NCI-H1436 treated with DMSO at 0.1 percent for 48 hours (cell line): ENCODE results near the gene SHC3.

Source experiments
- DNase-seq: peaks from one replicate; lab custom pipeline; 2025; lab: John Stamatoyannopoulos, UW

The SHC3 gene

DNA sequence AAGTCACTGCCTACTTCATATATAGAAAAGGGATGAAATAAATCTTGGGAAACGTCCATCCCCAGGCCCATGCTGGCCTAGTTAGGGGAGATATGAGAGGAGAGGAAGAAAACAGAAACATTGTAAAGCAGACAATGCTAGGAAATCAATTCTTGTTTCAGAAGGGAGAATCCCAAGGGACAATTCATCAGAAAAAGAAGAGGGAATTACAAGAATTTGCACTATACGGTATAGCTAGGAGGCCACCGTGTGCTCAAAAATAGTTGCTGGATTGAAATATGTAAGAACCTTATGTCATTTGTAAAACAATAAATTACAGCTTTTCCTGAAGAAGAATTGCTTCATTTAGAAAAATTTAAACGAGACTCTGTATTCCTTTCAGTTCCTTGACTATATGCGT, 8.3 kb upstream of the SHC3 start:
- no peak for DNase-seq

DNA sequence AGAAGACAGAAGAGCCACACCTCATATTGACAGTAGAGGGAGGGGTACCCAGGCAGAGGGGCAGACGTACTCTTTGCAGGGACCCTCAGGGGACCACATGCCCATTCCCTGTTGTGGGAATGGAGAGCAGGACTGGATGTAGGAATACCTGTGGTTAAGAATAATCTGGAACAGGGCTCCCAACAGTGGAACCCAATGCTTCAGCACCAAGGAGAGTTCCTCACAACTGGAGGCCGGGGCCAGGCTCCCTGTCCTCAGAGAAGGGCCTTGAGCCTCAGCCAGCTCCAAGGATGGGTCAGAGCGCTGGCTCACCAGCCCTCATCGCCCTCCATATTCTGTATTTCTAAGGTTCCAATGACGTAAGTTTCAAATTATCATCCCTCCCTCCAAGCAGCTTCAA, 7.4 kb upstream of the SHC3 start:
- no peak for DNase-seq

DNA sequence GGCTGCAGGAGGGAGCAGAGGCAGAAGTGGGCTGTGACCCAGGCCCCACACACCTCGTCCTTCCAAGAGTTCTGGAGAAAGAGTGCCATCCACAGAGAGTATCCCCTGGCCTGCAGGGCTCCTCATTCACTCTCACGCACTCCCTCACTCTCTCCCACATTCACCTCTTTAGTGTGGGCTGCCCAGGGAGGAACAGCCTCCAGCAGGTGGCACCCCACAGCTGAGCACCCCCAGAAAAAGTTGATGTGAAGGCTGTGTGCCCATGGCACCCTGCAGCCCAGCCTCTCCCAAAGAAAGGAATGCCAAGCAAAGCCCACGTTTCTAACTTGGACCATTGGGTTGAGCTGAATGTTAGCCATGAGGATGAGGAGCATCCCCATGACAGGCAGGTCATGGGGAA, 4.5 kb upstream of the SHC3 start:
- no peak for DNase-seq

DNA sequence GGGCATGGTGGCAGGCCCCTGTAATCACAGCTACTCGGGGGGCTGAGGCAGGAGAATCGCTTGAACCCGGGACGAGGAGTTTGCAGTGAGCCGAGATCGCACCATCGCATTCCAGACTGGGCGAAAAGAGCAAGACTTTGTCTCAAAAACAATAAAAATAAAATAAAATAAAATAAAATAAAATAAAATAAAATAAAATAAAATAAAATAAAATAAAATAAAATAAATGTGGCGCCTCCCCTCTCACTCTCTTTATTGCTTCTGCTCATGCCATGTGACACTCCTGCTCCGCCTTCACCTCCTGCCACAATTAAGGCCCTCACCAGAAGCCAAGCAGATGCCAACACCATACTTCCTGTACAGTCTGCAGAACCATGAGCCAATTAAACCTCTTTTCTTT, 3.8 kb upstream of the SHC3 start:
- no peak for DNase-seq

DNA sequence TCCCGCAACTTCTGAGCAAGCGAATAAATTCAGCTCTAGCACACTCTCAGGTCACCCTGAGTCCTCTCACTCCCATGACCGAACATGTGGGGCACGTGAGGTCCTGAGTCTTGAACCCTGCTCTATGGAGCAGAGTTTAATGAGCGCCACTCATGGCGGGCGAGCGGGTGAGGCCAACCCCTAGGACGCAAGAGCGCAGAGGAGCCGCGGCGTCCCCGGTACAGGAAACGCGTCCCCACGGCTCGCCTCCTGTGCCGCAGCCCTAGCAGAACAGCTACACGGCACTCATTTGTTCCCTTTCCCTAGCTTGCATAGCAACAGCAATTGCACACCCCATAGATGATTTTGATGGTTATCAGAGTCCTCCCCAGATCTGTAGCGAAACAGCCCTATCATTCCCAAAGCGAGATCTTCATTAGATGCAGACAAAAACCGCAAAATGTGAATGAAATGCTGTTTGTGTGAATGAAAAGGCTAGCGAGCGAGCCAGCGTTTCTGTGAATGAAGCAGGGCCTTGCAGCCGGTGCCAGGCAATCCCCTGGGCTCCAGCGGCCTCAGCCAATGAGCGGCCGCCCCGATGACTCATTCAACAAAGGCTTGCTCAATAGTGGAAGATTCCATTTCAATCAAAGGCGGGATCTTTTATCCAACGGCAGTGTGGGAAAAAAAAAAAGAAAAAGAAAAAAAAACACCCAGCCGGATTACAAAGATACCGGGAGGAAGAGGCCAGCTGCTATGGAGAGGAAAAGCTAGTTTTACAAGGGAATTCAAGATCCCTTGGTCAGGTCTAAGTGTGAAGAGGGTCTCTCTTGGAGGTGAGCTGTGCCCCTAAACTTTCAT, 1.5 kb upstream of the SHC3 start:
- peak; percentile 37 for DNase-seq

DNA sequence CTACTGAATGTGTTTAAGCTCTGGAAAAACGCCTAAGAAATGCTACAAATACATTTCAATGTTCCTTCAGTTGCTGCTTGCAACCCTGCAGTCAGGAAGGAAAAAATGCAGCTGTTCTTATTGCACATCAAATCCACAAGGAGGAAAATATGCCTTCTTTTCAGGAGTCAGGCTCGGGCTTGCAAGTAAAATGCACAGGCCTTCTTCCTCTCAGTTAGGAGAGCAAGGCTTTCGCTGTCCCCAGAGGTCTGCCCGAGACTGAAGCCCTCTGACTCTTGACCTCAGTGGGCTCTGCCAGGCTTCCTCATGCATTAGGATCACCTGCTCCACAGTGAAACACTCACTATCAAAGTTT, 899 bp upstream of the SHC3 start:
- DNase-seq, result no peak

DNA sequence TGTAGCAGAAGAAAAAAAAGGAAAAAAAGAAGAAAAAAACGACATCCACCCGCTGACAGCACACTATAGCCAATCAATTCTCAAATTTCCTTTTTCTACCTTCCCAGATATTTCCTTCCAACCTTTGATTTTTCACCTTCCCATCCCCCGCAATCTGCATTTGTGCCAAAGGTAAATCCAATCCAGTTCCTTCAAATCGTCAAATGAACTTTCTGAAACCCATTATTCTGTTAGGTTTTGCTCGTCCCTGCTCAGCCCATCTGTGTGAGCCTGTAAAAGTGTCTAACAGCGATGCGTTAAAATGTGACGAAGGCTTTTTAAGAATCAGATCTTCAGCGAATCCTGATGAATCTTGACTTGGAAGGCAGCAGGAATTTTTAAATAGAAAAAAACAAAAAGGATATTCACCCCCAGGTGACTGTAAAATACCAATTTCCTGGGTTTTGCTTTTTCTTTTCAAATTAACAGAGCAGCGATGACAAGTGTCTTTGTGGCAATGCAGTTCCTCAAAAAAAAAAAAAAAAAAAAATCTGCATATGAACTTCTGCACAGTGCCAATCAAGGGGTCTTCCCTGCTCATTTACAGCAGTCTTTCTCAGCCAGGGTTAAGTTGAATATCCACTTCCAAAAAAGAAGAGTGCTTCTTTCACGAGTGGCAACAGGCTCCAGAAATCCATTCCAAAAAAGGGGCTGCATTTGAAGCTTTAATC, 367 bp upstream of the SHC3 start:
- DNase-seq, result no peak

DNA sequence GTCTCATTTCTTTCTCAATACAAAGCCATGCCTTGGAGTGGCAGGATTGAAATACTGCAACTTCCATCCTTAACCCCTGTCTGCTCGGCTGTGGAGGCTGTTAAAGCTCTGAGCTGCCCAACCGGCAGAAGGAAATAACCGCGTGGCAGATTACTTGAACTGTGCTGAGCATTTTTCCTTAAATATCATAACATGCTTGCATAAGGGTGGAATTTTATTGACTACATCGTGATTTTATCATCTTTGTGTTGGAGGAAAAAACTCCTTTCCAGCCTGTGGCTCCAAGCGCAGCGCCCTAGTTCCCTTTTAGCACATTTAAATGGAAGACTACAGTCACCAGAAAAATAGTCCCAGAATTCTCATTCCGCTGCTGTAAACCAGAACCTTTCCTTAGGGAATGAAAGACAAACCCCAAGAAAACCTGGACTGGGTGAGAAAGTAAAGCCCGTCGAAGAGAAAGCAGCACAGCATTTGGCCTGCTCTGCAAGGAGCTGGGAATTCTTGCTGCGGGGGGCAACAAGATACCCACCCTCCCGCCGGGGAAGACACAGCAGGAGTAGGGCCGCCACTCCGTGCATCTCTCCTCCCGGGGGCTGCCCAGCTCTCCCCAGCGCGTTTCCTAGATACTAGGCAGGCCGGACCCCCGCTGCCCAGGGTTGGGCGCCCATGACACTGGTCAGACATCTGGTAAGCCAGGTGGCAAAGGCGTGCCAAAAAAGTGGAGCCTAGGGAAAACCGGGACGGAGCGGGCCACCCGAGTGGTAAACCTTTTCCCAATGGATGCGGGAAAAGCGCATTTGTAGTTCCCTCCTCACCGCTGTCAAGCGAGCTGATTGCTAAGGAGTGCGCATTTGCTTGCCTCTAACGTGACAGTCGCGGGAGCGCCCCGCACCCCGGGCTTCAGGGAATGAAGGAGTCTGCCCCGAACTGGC, 1.3 kb downstream of the SHC3 start:
- no peak for DNase-seq

DNA sequence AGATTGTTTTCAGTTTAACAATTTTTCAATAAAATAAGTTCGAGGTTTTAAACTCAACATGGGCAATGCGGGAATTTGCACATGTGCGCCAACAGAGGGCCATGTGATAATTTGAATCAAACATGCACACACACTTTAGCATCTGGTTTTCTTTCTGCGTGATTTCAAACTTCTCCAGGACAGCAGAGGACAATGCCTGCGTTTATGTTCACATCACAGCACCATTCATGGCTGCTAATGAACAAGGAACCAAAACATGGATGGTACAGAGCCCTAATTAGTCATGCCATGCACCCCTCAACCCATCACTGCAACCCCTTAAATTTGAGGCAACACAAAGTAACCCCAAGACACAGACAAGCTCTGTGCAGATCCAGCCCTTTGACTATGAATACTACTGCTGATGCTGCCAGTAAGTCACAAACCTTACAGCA, 2.8 kb downstream of the SHC3 start:
- no peak for DNase-seq

DNA sequence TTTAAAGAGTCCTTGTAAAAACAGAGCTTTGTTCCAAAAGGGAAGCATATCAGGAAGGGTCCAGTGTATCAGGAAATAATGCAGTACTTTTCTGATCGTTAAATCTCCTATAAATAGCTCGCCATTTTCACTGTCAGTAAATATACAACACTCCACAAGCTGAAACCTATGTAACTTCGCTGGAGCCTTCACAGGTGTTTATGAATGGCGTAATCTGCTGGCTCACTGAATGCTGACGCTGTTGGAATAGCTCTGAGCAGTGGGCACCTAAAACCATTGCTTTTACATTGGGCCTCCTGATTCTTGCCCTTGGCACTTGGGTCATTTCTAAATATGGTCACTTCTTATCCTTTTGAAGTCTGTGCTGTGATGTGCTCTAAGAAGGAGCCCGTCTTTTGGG, 4.3 kb downstream of the SHC3 start:
- no peak for DNase-seq

DNA sequence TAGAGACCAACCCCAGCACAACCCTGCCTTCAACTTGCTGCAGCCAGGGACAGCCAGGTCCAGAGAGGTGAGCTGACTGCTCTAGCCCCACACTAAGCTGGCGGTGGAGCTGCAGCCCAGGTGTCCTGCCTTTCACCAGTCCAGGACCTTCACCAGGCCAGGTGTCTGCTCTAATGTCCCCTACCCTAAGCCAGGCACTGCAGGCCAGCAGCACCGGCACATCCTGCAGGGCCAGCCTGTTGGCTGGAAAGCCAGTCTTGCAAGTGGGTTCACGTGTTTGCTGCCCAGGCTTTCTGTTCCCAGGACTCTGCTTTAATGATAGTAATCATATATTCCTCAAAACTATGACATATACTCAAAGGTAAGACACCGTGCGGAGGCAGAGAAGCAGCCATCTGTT, 5.5 kb downstream of the SHC3 start:
- no peak for DNase-seq

DNA sequence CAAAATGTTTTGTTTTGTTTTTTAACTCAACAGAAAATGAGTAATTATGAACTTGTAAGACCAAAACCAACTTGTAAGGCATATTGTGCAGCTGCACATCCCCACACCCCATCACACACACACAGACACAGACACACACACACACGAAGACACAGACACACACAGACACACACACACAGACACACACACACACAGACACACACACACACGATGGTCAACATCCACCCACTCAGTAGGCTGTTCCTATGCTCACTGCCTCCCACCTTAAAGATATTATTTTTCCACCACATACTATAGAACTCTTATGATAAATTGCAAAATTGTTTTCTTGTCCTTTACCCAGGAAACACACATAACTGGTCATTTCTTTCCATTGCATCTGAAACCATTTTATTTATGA, 6.2 kb downstream of the SHC3 start:
- no peak for DNase-seq

DNA sequence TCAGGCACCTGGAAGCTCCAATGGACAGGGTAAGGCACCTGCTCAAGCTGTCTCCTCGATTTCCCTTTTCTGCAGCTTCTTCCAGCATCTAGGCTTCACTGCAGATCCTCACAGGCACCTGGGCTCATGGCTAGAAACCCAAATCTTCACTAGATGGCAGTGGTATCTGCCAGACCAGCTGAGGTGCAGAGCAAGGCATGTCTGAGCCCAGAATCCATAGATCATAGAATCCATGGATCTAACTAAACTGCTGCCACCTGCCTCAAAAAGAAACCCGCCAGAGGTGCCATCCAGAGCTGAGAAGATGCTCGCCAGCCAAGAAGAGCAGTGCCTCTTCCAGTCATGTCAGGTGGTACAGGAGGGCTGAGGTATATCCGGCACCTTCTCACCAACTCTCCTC, 6.9 kb downstream of the SHC3 start:
- no peak for DNase-seq

DNA sequence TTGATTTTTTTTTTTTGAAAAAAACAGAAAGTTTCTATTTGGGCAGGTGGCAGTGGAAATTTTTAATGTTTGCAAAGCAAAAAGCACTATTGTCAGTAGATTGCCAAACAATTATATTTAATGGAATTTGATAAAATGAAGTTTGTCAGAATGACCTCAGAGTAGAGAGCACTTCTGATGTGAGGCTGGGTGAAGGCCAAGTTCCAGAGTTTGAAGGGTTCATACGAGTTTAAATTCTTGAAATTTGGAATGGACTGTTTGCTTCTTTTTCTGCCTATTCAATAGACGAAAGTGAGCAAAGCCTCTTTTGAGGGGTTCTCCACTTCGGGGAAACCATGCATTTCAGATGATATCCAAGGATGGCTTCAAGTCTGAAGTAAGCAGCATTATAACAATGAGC, 7.4 kb downstream of the SHC3 start:
- DNase-seq, result no peak

DNA sequence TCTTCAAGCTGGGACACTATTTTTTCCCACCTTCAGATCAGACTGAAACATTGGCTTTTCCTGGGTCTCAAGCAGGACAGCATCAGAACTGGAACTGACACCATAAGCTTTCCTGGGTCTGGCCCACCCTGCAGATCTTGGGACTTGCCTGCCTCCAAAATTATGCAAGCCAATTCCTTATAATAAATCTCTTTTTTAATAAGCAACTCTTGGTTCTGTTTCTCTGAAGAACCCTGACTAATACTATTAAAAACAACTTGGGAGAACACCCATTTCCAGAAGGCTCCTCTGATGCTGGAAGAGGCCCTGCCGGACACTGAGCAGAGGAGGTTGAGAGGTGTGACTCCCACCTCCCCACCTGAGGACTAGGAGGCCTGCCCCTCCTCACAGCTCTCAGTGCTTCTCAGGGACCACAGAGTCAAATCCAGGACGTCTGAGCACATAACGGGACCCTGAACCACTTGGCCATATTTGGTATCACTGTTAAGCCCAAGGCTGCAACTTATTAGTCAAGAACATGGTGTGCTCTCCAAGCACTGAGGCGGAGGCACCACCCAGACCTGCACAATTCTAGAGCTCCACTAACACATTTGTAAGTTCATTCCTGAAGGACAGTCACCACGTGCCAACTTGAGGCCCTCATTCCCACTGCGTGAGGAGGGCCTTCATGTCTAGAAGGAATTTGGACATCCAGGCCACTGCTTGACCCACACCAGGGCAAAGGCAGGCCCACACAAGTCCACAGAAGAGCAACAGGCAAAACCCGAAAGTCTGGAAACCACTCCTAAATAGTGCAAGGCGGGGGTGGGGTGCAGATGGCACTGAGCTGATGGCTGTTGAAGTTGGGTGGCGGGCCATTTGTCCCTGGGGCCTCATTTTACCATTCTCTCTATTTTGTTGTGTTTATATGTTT, 9.5 kb downstream of the SHC3 start:
- no peak for DNase-seq

DNA sequence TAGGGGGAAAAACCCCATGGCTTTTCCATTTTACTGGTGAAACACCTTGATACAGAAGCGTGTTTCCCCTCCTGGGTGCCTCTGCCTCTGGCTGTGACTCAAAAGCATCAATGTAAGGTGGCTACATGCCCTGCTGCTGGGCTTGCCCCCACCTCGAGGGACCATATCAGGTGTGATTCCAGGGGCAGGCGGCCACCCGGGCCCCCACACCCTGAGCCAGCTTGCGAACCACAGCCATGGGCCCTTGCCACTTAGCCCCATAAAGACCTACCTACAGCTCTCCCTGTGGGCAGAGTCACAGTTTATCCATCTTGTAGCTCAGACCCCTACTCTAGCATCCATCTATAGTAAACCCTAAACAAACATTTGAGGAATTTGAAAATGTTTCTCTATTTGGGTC, 10.8 kb downstream of the SHC3 start:
- no peak for DNase-seq

DNA sequence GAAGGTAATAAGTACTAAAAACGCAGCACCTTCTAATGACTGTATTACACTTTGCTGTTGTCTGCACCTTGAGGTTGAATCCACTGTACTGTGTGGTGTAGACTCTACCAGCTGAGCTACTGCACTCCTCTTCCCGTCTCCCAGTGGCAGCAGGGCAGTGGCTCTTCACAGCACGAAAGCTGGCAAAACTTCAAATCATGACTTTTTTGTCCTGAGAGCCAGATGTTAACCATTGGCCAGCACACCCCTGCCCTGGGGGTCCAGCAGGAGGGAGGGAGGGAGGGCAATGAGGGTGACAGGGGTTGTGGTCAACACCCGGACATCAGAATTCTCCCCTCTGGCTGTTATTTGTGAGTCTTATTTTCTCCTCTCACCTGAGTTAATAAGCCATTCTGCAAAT, 11.8 kb downstream of the SHC3 start:
- DNase-seq, result no peak

DNA sequence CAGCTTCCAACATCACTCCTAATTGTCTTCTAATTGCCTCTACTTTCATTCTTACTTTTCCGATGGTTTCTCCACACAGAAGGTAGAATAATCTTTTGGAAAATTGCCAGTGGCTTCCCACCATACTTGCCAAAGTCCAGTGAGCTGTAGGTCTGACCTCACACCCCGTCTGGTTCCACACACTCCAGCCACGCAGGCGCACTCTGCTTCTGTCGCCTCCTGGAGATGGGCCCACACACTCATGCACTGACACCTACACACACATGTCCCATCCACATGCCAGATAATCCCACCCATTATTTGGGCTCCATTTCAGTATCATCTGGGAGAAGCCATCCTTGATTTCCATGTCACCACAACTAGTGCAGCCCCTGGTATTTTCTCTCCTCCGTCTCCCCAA, 12.7 kb downstream of the SHC3 start:
- DNase-seq, result no peak

DNA sequence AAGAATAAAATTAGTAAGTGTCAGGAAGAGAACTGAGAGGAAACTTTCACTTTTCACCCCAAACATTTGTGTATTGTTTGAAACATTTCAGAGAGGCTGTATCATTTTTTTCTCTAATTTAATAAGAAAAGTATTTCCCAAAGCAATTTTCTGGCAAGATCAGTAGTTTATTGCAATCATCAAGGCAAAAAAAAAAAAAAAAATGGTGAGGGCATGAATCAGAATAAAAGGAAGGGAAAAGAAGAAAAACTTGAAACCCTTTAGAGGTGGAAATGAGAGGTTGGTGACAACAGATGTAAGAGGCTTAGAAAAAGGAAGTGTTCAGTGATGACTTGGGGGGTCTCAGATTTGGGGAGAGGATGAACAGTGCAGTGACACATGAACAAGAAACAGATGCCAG, 13.3 kb downstream of the SHC3 start:
- DNase-seq, result no peak

DNA sequence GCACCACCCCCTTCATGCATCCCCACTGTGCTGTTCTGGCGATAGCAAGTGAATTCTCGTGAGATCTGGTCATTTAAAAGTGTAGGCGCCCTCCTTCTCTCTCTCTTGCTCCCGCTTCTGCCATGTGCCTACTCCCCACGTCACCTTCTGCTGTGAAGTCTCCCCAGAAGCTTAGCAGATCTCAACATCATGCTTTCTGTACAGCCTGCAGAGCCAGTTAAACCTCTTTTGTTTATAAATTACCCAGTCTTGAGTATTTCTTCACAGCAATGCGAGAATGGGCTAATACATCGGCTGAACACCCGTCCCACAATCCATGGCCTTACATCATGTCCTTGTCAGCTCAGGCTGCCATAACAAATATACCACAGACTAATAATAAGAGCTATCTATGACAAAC, 17.4 kb downstream of the SHC3 start:
- no peak for DNase-seq

DNA sequence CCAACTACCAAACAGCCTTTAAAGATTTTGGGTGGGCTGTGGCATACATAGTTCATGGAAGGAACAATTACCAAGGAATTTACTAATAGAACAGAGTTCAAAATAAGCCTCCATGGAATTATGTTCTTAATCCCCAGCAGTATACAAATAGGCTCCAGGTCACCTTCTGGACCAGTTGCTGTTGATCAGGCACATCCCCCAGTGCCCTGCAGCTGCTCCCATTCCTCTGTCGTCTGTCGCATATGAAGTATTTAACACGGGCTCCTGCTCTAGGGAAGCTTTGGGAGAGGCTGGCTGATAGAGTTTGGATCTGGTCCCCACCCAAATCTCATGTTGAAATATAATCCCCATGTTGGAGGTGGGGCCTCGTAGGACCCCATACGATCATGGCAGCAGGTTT, 17.8 kb downstream of the SHC3 start:
- no peak for DNase-seq
